ENCODE results near the gene MVB12B.

GRCh38 chr9:126472198-126472947 is 145.7 kb downstream of the MVB12B start:
- TF ChIP-seq CTCF (IDR thresholded peaks at IDR 0.05), result no peak
- no peak for TF ChIP-seq POLR2A (IDR thresholded peaks at IDR 0.05)

Measured in Peyer's patch (tissue), 4 donors.